Mucosa of stomach (tissue), 1 donor: ENCODE data around the gene CLCNKA.

Experiments used
- H3K27me3 ChIP-seq: one replicate; pipeline ENCODE4 v1.7.0; 2013; ENCODE audit warnings: mild to moderate bottlenecking, low read length; ENCODE audit not compliant: control insufficient read depth, insufficient read depth
- H3K36me3 ChIP-seq: one replicate; pipeline ENCODE4 v1.7.0; 2013; ENCODE audit warnings: low read length; ENCODE audit not compliant: control insufficient read depth, insufficient read depth
- H3K4me1 ChIP-seq: one replicate; pipeline ENCODE4 v1.7.0; 2013; ENCODE audit warnings: mild to moderate bottlenecking, low read length; ENCODE audit not compliant: control insufficient read depth, insufficient read depth
- H3K4me3 ChIP-seq: one replicate; pipeline ENCODE4 v1.7.0; 2013; ENCODE audit warnings: low read length
- H3K9ac ChIP-seq: one replicate; pipeline ENCODE4 v1.7.0; 2013; ENCODE audit warnings: mild to moderate bottlenecking, low read length, moderate library complexity
- H3K9me3 ChIP-seq: one replicate; pipeline ENCODE4 v1.7.0; 2013; ENCODE audit warnings: mild to moderate bottlenecking, low read length, moderate library complexity; ENCODE audit not compliant: control insufficient read depth
- donor health status: Pancreatic carcinoma.

Gene CLCNKA

GRCh38 chr1:16063921-16064320 is 42.1 kb downstream of the CLCNKA start:
- Histone ChIP-seq H3K4me3 (no peak overlapping the region), H3K9ac (no peak overlapping the region), H3K9me3 (no peaks in the 10 kb centered on the region), H3K27me3 (no peaks in the 10 kb centered on the region), H3K36me3 (no peaks in the 10 kb centered on the region), H3K4me1 (peaks cover 21% of the 10 kb centered on the region)

DNA sequence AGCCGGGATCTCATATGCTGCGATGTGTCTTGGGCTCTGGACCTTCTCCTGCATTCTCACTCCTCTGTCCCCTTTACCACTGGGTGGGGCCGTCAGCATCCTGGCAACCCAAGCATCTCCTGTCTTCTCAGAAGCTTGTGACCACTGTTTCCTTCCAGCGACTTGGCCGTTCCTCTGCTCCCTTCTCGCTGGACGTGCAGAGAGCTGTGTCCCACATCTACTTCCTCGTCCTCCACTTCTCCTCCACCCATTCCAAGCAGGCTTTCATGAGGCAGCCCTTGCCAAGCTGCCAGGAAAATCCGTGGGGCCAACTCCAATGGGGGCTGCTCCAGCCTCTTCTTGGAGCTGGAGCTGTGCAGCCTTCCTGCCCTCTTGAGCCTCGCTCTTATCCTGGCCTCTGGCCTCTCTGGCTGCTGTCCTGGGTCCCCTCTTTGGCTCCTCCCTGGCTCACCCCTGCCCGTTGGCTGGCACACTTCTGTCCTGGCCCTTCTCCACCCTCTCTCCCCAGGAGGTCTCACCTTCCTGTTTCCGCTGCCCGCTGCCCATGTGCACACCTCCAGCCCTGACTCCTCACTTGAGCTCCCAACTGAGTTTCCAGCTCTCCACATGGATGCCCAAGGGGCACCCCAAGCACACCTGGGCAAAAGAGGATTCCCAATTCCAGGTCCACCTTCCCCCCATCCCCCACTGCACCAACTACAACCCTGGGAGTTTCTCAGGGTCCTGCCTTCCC is 42.9 kb downstream of the CLCNKA start:
- no peak overlapping the region for H3K4me3 ChIP-seq
- peaks cover 21% of the 10 kb centered on the region for H3K4me1 ChIP-seq
- H3K36me3 ChIP-seq = no peaks in the 10 kb centered on the region
- no peaks in the 10 kb centered on the region for H3K27me3 ChIP-seq
- H3K9me3 ChIP-seq = no peaks in the 10 kb centered on the region
- no peak overlapping the region for H3K9ac ChIP-seq

- no peaks in the 10 kb centered on the region for H3K36me3 ChIP-seq
- no peaks in the 10 kb centered on the region for H3K27me3 ChIP-seq
- no peaks in the 10 kb centered on the region for H3K9me3 ChIP-seq
Observed at GRCh38 chr1:16065269-16065576, 43.4 kb downstream of the CLCNKA start.

GRCh38 chr1:16066245-16066644 is 44.4 kb downstream of the CLCNKA start:
- H3K9me3 ChIP-seq = no peaks in the 10 kb centered on the region
- peaks cover 21% of the 10 kb centered on the region for H3K4me1 ChIP-seq
- no peak overlapping the region for H3K9ac ChIP-seq
- H3K4me3 ChIP-seq = no peak overlapping the region
- H3K27me3 ChIP-seq = no peaks in the 10 kb centered on the region
- H3K36me3 ChIP-seq = no peaks in the 10 kb centered on the region

More at GRCh38 chr1:16065269-16065576, 43.4 kb downstream of the CLCNKA start:
- Histone ChIP-seq H3K9ac (no peak overlapping the region), H3K4me1 (peaks cover 21% of the 10 kb centered on the region), H3K4me3 (no peak overlapping the region)

- H3K27me3 ChIP-seq = peaks cover 4% of the 10 kb centered on the region
Observed at GRCh38 chr1:16067127-16067768, 45.4 kb downstream of the CLCNKA start.

DNA sequence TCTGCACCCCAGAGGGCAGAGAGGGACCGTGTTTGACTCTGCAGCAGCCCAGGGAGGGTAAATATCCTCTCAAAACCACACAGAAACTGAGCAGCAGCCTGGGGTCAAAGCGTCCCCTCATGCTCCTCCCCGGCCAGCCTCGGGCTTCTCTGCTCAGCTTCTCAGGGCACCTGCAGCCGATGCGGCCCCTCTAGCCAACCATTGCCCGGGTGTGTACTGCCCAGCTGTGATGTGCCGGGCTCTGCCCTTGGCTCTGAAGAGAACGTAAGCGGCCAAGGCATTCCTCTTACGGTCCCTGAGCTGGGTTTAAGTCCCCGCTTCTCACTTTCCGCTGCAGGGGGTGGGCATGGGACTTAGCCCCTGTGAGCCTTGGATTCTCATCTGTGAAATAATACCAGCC is 46.1 kb downstream of the CLCNKA start:
- Histone ChIP-seq H3K27me3 (peaks cover 11% of the 10 kb centered on the region), H3K36me3 (no peaks in the 10 kb centered on the region), H3K9ac (no peak overlapping the region), H3K9me3 (no peaks in the 10 kb centered on the region), H3K4me1 (peaks cover 21% of the 10 kb centered on the region), H3K4me3 (no peak overlapping the region)

More at GRCh38 chr1:16067127-16067768, 45.4 kb downstream of the CLCNKA start:
- Histone ChIP-seq H3K4me3 (no peak overlapping the region), H3K9ac (no peak overlapping the region), H3K4me1 (peaks cover 21% of the 10 kb centered on the region), H3K9me3 (no peaks in the 10 kb centered on the region), H3K36me3 (no peaks in the 10 kb centered on the region)

DNA sequence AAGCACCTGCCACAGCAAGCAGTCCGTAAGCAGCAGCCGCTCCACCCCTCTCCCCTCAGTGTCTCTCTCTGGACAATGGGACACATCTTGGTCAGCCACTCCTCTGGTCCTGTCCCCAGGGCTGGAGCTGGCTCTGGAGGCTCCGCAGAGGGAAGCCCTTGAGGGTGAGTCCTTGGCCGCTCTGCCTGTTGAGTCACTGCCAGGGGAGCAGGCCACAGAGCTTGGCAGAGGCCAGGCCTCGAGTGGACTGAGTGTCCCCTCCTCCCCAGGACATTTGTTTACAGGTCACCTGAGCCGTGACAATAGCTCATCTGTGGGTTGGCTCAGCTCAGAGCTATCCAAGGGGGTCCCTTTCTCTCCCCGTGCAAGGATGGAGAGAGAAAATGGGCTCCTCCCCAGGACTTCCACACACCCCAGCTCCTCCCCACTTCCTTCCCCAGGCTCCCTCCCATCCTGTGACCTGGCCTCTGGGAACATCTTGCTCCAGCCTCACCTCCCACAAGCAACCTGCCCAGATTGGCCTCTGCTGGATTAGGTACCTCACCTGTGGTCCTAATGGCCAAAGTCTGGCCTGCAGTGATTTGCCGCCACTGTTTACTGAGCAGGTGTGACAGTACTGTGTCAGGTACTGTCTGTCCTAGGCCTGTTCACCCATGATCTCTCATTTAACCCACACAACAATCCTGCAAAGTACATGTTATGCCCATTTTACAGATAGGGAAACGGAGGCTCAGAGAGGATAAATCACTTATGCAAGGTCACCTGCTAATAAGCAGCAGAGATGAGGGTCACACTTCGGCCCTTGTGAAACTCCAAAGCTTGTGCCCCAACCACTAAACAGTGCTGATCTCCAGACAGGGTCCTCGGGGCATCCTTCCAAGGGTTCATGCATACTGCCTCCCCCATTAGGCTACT is 46.8 kb downstream of the CLCNKA start:
- H3K9me3 ChIP-seq = no peaks in the 10 kb centered on the region
- H3K4me1 ChIP-seq = peaks cover 21% of the 10 kb centered on the region
- H3K4me3 ChIP-seq = no peak overlapping the region
- no peak overlapping the region for H3K9ac ChIP-seq
- H3K36me3 ChIP-seq = no peaks in the 10 kb centered on the region
- H3K27me3 ChIP-seq = peaks cover 14% of the 10 kb centered on the region

DNA sequence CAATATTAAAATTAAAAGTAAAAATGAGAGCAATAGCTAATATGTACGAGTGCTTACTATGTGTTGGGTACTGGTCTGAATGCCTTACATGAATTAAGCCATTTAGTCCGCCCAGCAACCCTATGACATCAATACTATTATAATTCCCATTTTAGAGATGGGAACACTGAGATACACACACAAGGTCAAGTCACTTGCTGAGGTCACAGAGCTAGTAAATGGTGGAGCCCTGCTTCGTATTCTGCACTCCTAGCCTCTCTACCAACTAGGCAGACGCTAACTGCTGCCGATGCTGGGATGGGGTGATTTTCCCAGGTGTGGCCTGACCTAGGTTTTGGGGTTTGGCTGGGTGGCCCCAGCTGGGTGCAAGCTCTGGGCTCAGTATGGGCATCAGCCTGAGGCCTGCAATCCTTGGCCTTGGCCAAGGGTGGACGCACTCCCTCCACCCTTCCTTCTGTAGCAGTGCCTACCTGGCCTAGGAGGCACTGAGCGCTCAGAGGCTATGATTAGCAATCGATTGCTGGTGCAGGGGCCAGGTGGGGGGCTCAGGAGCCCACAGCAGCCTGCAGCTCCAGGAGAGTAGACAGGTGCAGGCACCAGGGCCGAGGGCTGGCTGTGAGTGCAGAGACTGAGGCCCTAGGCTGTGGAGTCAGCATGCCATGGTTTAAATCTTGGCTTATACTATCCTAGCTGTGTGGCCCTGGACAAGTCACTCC is 49.0 kb downstream of the CLCNKA start:
- Histone ChIP-seq H3K9me3 (no peaks in the 10 kb centered on the region), H3K4me3 (no peak overlapping the region), H3K4me1 (peaks cover 16% of the 10 kb centered on the region), H3K36me3 (no peaks in the 10 kb centered on the region), H3K9ac (no peak overlapping the region), H3K27me3 (peaks cover 14% of the 10 kb centered on the region)

DNA sequence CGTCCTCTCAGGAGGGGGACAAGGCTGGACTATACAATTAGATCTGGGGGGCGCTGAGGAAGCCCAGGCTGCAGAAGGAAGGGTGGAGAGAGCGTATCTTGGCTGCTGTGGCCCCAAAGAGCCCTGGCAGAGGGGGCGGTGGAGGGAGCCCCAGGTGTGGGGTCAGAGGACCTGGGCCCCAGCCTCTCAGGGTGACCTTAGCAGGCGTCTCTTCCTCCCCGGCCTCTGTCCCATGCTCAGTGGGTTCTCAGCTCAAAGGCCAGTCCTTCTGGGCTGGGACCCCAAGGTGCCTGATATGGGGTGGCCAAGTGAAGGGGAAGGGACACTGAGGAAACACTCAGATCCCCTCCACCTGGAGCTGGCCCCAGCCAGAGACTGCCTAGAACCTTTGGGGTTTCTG is 49.8 kb downstream of the CLCNKA start:
- H3K36me3 ChIP-seq = no peaks in the 10 kb centered on the region
- no peak overlapping the region for H3K4me3 ChIP-seq
- H3K4me1 ChIP-seq = peaks cover 16% of the 10 kb centered on the region
- H3K27me3 ChIP-seq = peaks cover 14% of the 10 kb centered on the region
- H3K9me3 ChIP-seq = no peaks in the 10 kb centered on the region
- no peak overlapping the region for H3K9ac ChIP-seq

DNA sequence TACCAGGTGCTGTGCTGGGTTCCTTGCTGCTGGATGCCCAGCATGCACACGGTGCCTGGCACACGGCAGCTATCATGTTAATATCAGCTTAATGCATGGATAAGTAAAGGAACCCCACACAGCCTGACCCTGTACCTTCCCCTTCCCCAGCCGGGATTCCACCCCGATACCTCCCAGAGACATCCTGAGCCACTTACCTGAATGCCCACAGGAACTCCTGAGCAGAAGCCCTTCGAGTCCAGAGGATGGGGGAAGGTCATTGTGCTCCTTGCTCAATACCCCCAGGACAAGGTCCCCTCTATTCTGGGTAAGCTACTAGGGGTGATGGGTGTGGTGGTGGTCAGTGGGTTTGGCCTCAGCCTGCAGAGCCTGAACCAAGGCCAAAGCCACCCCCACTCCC is 50.3 kb downstream of the CLCNKA start:
- Histone ChIP-seq H3K4me3 (no peak overlapping the region), H3K4me1 (peaks cover 14% of the 10 kb centered on the region), H3K9me3 (no peaks in the 10 kb centered on the region), H3K36me3 (no peaks in the 10 kb centered on the region), H3K27me3 (peaks cover 14% of the 10 kb centered on the region), H3K9ac (no peak overlapping the region)

GRCh38 chr1:16072616-16073484 is 51.0 kb downstream of the CLCNKA start:
- Histone ChIP-seq H3K9ac (peak overlapping the region; percentile 15), H3K4me1 (peaks cover 6% of the 10 kb centered on the region), H3K9me3 (no peaks in the 10 kb centered on the region), H3K27me3 (peaks cover 14% of the 10 kb centered on the region), H3K36me3 (no peaks in the 10 kb centered on the region), H3K4me3 (no peak overlapping the region)
